SK-N-MC (cell line): ENCODE data around the gene CCL7.

Experiments
- DNase-seq: peaks from one replicate; pipeline ENCODE4 v3.0.0-alpha.2; 2011; ENCODE audit warnings: low read depth, low spot score
- H3K27ac ChIP-seq: fragments of 200-600 bp; sonication (generic); 2 replicates; pipeline ENCODE4 v1.5.1; 2016; ENCODE audit warnings: mixed run types
- H3K36me3 ChIP-seq: fragments of 200-600 bp; sonication (generic); 2 replicates; pipeline ENCODE4 v1.6.1; 2017; ENCODE audit warnings: antibody characterized with exemption, low read length, mixed read lengths; ENCODE audit not compliant: insufficient read depth
- H3K4me3 ChIP-seq: fragments of 200-600 bp; sonication (generic); 2 replicates; pipeline ENCODE4 v1.5.1; 2016
- H3K9ac ChIP-seq: fragments of 200-600 bp; sonication (generic); 2 replicates; pipeline ENCODE4 v1.8.0; 2017; ENCODE audit warnings: mixed run types, mixed read lengths; ENCODE audit not compliant: insufficient read length
- H3K9me3 ChIP-seq: fragments of 200-600 bp; sonication (generic); 2 replicates; pipeline ENCODE4 v1.6.1; 2017; ENCODE audit warnings: low read depth, mild to moderate bottlenecking, antibody characterized with exemption, low read length, moderate library complexity, mixed read lengths
- EZH2 ChIP-seq: fragments of 200-600 bp; sonication (generic); IDR thresholded peaks from one replicate; pipeline ENCODE4 v1.6.1; 2017; ENCODE audit warnings: antibody characterized with exemption
- FOXP2 ChIP-seq: optimal IDR thresholded peaks from 2 replicates; pipeline ENCODE3; 2011; ENCODE audit warnings: mild to moderate bottlenecking, moderate library complexity; ENCODE audit not compliant: insufficient read depth; ENCODE audit errors: extremely low read length, control extremely low read depth
- POLR2AphosphoS5 ChIP-seq: IDR thresholded peaks from 2 replicates; pipeline ENCODE4 v1.6.1; 2012; ENCODE audit warnings: mild to moderate bottlenecking, low read depth, low read length, borderline replicate concordance

The CCL7 gene

DNA sequence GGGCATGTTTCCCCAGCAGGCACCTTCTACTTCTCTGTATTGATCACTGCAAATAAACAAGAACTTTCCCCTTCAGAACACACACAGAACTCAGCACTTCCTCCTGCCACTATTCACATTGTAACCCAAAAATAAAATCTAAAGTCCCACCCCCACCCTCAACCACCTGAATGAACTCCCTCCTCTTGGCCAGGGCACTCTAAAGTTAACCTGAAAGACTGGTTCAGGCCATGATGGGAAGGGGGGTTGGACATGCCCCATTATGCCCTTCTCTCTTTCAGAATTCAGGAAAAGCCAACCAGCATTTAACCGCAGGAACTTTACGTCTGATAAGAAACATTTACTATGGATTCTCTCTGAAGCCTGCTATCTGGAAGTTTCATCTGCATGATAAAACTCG, 42.3 kb upstream of the CCL7 start:
- no peaks in the 10 kb centered on the region for H3K36me3 ChIP-seq
- no peak overlapping the region for H3K9ac ChIP-seq
- no peak overlapping the region for H3K27ac ChIP-seq
- TF ChIP-seq EZH2, result no peak
- no peak for TF ChIP-seq FOXP2
- no peak for TF ChIP-seq POLR2AphosphoS5
- no peaks in the 10 kb centered on the region for H3K9me3 ChIP-seq
- H3K4me3 ChIP-seq, result no peak overlapping the region
- DNase-seq, result no peak

GRCh38 chr17:34228781-34229180, 41.2 kb upstream of the CCL7 start:
- no peaks in the 10 kb centered on the region for H3K9me3 ChIP-seq
- no peaks in the 10 kb centered on the region for H3K36me3 ChIP-seq
- H3K4me3 ChIP-seq, result no peak overlapping the region
- H3K9ac ChIP-seq, result no peak overlapping the region
- no peak for TF ChIP-seq FOXP2
- no peak for TF ChIP-seq POLR2AphosphoS5
- no peak for TF ChIP-seq EZH2
- H3K27ac ChIP-seq, result no peak overlapping the region
- DNase-seq, result no peak

GRCh38 chr17:34230342-34230741, 39.7 kb upstream of the CCL7 start:
- no peak for DNase-seq
- TF ChIP-seq FOXP2 (no peak), POLR2AphosphoS5 (no peak), EZH2 (no peak)
- Histone ChIP-seq H3K4me3 (no peak overlapping the region), H3K27ac (no peak overlapping the region), H3K9me3 (no peaks in the 10 kb centered on the region), H3K9ac (no peak overlapping the region), H3K36me3 (no peaks in the 10 kb centered on the region)

GRCh38 chr17:34234616-34235015, 35.4 kb upstream of the CCL7 start:
- no peak overlapping the region for H3K4me3 ChIP-seq
- no peak overlapping the region for H3K27ac ChIP-seq
- H3K9me3 ChIP-seq, result no peaks in the 10 kb centered on the region
- H3K36me3 ChIP-seq, result no peaks in the 10 kb centered on the region
- TF ChIP-seq EZH2, result no peak
- TF ChIP-seq FOXP2, result no peak
- no peak for DNase-seq
- no peak overlapping the region for H3K9ac ChIP-seq

- TF ChIP-seq FOXP2 (no peak), EZH2 (no peak), POLR2AphosphoS5 (no peak)
- no peak overlapping the region for H3K9ac ChIP-seq
- no peaks in the 10 kb centered on the region for H3K9me3 ChIP-seq
- H3K36me3 ChIP-seq, result no peaks in the 10 kb centered on the region
- H3K4me3 ChIP-seq, result no peak overlapping the region
- H3K27ac ChIP-seq, result no peak overlapping the region
- no peak for DNase-seq
Measured at GRCh38 chr17:34235389-34236028, 34.5 kb upstream of the CCL7 start.

GRCh38 chr17:34236281-34236892, 33.6 kb upstream of the CCL7 start:
- TF ChIP-seq POLR2AphosphoS5 (no peak), EZH2 (no peak), FOXP2 (no peak)
- Histone ChIP-seq H3K36me3 (no peaks in the 10 kb centered on the region), H3K27ac (no peak overlapping the region), H3K4me3 (no peak overlapping the region), H3K9me3 (no peaks in the 10 kb centered on the region), H3K9ac (no peak overlapping the region)
- DNase-seq, result no peak

DNA sequence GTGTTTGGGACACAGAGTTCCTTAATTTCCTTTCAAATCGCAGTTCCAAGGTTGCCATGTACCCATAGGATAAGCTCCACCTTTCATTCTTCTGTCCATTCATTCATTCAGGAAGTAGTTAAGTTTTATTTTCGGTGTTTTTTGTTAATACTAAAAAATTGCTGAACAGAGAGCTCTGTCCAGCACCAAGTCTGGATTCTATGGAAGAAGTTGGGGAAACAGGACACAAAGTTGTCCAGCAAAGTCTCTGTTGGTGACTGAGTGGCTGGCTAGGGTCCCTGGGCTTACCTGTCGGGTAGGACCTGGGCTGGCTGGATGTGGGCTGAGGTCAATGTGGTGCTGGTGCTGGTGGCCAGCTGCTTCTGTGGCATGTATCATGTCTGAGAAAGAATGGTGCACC, 32.6 kb upstream of the CCL7 start:
- Histone ChIP-seq H3K9ac (no peak overlapping the region), H3K4me3 (no peak overlapping the region), H3K27ac (no peak overlapping the region), H3K9me3 (no peaks in the 10 kb centered on the region), H3K36me3 (no peaks in the 10 kb centered on the region)
- TF ChIP-seq FOXP2, result no peak
- no peak for DNase-seq

DNA sequence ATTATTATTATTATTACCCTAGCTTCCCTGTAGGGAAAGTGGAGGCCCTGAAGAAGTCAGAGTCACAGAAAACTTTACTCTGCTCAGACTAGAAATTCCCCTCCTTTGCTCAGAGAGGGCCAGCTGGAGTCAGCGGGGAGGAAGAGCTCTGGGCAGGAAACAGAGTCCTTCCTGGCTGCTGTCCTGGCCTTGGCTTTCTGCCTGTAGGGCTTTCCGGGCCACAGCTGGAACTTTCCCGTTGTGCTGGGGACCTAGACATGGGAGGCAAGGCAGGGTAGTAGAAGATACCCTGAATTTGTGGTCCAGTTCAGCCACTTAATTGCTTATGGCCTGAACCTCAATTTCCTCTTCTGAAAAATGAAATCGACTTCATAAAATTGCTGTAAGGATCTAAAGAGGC, 29.0 kb upstream of the CCL7 start:
- Histone ChIP-seq H3K27ac (no peak overlapping the region), H3K36me3 (no peaks in the 10 kb centered on the region), H3K4me3 (no peak overlapping the region), H3K9me3 (no peaks in the 10 kb centered on the region), H3K9ac (no peak overlapping the region)
- no peak for DNase-seq
- TF ChIP-seq EZH2, result no peak

GRCh38 chr17:34242587-34243363, 27.2 kb upstream of the CCL7 start:
- Histone ChIP-seq H3K9me3 (no peaks in the 10 kb centered on the region), H3K27ac (no peak overlapping the region), H3K36me3 (no peaks in the 10 kb centered on the region), H3K4me3 (no peak overlapping the region), H3K9ac (no peak overlapping the region)
- DNase-seq, result no peak
- TF ChIP-seq EZH2 (no peak), FOXP2 (no peak), POLR2AphosphoS5 (no peak)
